Measurements from ENCODE around the gene TSPEAR.
"Not testable (repeated sequence)": the region's sequence is repeated elsewhere in the genome, so short reads cannot be mapped to it uniquely, and the experiment has no call there.

The TSPEAR gene

DNA sequence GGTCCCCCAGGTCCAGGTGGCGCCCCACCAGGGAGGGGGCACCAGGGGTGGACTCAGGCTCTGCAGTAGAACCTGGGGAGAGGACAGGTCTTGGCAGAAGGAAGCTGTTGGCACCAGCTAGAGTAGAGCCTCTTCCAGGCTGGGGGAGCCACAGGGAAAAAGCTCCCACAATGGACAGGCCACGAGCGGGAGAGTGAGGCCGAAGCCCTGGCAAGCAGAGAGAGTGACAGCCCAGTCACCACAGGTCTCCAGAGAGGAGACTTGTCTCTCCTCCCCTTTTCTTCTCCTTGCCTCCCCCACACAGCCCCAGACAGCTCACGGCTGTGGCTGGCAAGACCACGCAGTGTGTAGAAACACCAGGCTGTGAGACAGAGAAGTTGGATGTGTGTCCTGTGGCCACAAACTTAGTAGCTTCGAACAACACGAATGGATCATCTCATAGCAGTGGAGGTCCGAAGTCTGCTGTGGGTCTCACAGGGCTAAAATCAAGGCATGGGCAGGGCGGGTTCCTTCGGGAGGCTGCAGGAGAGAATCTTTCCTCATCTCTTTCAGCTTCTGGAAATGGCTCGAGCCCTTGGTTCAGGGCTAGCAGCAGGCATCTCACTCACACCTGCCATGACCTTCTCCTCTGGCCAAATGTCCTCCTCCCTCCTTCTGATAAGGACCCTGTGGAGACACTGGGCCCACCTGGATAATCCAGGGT lies 60.2 kb downstream of the TSPEAR start:
- H3K4me1 ChIP-seq (ENCODE audit: control insufficient read depth in 1 of 2, insufficient read depth in 1 of 2, low read depth in 1 of 2, low read length in 1 of 2), result no peaks in the 10 kb centered on the region
- no peaks in the 10 kb centered on the region for H3K36me3 ChIP-seq
- TF ChIP-seq, protein P1, sequence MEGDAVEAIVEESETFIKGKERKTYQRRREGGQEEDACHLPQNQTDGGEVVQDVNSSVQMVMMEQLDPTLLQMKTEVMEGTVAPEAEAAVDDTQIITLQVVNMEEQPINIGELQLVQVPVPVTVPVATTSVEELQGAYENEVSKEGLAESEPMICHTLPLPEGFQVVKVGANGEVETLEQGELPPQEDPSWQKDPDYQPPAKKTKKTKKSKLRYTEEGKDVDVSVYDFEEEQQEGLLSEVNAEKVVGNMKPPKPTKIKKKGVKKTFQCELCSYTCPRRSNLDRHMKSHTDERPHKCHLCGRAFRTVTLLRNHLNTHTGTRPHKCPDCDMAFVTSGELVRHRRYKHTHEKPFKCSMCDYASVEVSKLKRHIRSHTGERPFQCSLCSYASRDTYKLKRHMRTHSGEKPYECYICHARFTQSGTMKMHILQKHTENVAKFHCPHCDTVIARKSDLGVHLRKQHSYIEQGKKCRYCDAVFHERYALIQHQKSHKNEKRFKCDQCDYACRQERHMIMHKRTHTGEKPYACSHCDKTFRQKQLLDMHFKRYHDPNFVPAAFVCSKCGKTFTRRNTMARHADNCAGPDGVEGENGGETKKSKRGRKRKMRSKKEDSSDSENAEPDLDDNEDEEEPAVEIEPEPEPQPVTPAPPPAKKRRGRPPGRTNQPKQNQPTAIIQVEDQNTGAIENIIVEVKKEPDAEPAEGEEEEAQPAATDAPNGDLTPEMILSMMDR (IDR thresholded peaks at IDR 0.05), result no peak
- no peak overlapping the region for H3K4me3 ChIP-seq (ENCODE audit: low read depth in 1 of 2, low read length in 1 of 2)
- no peaks in the 10 kb centered on the region for H3K9me3 ChIP-seq
- H3K27me3 ChIP-seq, result peaks cover 17% of the 10 kb centered on the region
- no peak overlapping the region for H3K27ac ChIP-seq

- Histone ChIP-seq H3K27ac (no peak overlapping the region), H3K9me3 (no peaks in the 10 kb centered on the region), H3K4me1 (ENCODE audit: control insufficient read depth in 1 of 2, insufficient read depth in 1 of 2, low read depth in 1 of 2, low read length in 1 of 2) (no peaks in the 10 kb centered on the region), H3K4me3 (ENCODE audit: low read depth in 1 of 2, low read length in 1 of 2) (no peak overlapping the region), H3K27me3 (peaks cover 17% of the 10 kb centered on the region), H3K36me3 (no peaks in the 10 kb centered on the region)
- TF ChIP-seq, protein P1 (IDR thresholded peaks at IDR 0.05), result no peak
These were observed 61.0 kb downstream of the TSPEAR start for GRCh38 chr21:44650265-44650972.

DNA sequence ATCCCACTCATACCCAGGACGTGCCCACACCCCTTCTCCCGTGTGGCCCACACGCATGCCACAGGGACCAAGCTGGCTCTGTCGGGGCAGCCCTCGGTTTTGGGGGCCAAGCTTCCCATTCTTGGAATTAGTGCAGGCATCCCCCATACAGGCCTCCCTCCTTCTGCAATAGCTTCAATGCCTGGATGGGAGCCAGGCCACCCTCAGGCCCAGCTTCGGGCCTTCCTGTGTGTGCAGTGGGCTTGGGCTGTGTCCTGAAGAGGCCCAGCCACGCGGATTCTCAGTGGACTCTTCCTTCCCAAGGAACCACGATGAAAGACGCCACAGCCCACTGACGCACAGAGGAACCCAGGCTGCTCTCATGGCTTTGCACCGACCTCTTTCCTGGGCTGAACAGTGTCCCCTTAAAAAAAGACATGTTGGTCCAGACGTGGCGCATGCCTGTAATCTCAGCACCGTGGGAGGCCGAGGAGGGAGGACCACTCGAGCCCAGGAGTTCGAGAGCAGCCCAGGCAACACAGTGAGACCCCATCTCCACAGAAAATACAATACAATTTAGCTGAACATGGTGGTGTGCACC lies 61.8 kb downstream of the TSPEAR start:
- no peaks in the 10 kb centered on the region for H3K4me1 ChIP-seq (ENCODE audit: control insufficient read depth in 1 of 2, insufficient read depth in 1 of 2, low read depth in 1 of 2, low read length in 1 of 2)
- H3K27ac ChIP-seq, result no peak overlapping the region
- H3K36me3 ChIP-seq, result no peaks in the 10 kb centered on the region
- H3K27me3 ChIP-seq, result peaks cover 17% of the 10 kb centered on the region
- no peak overlapping the region for H3K4me3 ChIP-seq (ENCODE audit: low read depth in 1 of 2, low read length in 1 of 2)
- TF ChIP-seq, protein P1 (IDR thresholded peaks at IDR 0.05), result no peak
- H3K9me3 ChIP-seq, result no peaks in the 10 kb centered on the region

DNA sequence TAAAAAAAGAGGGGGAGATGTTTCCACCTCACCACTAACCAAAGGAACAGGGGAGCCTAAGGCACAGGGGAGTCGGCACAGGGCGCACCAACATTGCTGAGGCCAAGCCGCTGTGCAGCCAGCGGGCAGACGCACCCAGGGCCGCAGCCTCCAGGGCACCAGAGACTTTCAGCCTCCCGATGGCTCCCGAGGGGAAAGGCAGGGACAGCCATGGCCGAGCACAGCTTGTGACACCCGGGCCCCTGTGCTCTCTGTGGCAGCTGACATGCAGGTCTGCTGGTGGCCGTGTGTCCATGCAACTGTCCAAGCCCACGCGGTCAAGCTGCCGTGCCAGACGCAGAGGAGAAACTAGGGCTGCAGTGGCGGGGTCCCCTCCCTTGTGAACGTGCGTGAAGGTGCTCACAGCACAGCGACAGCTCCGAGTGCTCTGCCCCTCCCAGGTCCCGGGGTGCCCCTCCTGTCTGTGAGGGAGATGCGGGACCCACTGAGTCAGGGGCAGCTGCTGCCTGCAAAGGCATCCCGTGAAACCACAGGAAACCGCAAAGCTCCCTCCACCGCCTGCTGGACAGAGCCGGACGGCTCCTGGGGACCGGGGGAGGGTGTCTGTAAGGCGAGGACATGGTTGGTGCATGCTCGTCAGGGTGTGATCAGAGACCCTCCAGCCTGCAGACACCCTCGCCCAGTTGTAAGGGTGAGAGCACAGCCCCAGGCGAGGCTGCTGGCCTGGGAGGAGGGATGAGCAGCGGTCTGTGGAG lies 62.6 kb downstream of the TSPEAR start:
- H3K9me3 ChIP-seq, result peaks cover 3% of the 10 kb centered on the region
- peaks cover 17% of the 10 kb centered on the region for H3K27me3 ChIP-seq
- no peak overlapping the region for H3K27ac ChIP-seq
- TF ChIP-seq, protein P1 (IDR thresholded peaks at IDR 0.05), result no peak
- H3K4me3 ChIP-seq (ENCODE audit: low read depth in 1 of 2, low read length in 1 of 2), result no peak overlapping the region
- H3K36me3 ChIP-seq, result no peaks in the 10 kb centered on the region
- no peaks in the 10 kb centered on the region for H3K4me1 ChIP-seq (ENCODE audit: control insufficient read depth in 1 of 2, insufficient read depth in 1 of 2, low read depth in 1 of 2, low read length in 1 of 2)

GRCh38 chr21:44647222-44647552 lies 64.2 kb downstream of the TSPEAR start:
- Histone ChIP-seq H3K9me3 (peaks cover 3% of the 10 kb centered on the region), H3K27me3 (peaks cover 17% of the 10 kb centered on the region), H3K4me3 (ENCODE audit: low read depth in 1 of 2, low read length in 1 of 2) (no peak overlapping the region), H3K4me1 (ENCODE audit: control insufficient read depth in 1 of 2, insufficient read depth in 1 of 2, low read depth in 1 of 2, low read length in 1 of 2) (no peaks in the 10 kb centered on the region), H3K27ac (no peak overlapping the region), H3K36me3 (no peaks in the 10 kb centered on the region)
- TF ChIP-seq, protein P1 (IDR thresholded peaks at IDR 0.05), result no peak

GRCh38 chr21:44646366-44647221 lies 64.8 kb downstream of the TSPEAR start, which contains the start of gene KRTAP10-11:
Gene KRTAP10-11, plus strand, starts transcription at chr21:44646414. Its CDS starts 45 bp downstream, at chr21:44646459.
- not testable (repeated sequence) for H3K4me3 ChIP-seq (ENCODE audit: low read depth in 1 of 2, low read length in 1 of 2); H3K4me1 ChIP-seq (ENCODE audit: control insufficient read depth in 1 of 2, insufficient read depth in 1 of 2, low read depth in 1 of 2, low read length in 1 of 2); H3K27ac ChIP-seq; H3K36me3 ChIP-seq; H3K9me3 ChIP-seq
- H3K27me3 ChIP-seq, result peaks cover 17% of the 10 kb centered on the region

Data from neutrophil (primary cell).